NB4 (cell line): Measurements from ENCODE around the gene C1QB.

Source experiments
- CTCF ChIP-seq: IDR thresholded peaks from one replicate; pipeline ENCODE4 v1.5.1; 2012; ENCODE audit warnings: low read depth, low read length
- POLR2A ChIP-seq: IDR thresholded peaks from 2 replicates; pipeline ENCODE4 v1.6.1; 2011; ENCODE audit warnings: mild to moderate bottlenecking; ENCODE audit not compliant: insufficient read length; ENCODE audit errors: extremely low read depth

GRCh38 chr1:22643381-22643780 lies 9.7 kb upstream of the C1QB start, which contains the start of gene C1QC:
- TF ChIP-seq CTCF (no peak), POLR2A (no peak)
